Measurements from ENCODE around the gene PLCD1.
"Not testable (repeated sequence)": the region's sequence is repeated elsewhere in the genome, so short reads cannot be mapped to it uniquely, and the experiment has no call there.

Gene PLCD1

DNA sequence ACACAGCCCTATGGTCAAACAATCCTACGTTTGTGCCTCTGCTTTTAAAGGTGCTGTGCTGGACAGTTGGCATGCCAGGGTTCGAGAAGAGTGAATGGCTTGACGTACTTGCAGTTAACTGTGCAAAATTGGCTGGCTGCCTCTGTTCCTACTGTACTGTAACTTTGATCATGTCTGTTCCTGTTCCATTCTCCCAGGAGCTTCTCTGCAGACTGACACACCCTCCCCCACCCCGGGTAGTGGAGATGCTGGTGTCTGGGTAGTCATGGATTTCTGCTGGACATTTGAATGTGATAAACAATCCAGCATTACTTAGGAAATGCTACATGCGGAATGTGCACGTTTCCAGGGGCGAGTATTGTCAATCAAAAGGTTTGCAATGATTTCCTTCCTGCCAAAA, 45.4 kb downstream of the PLCD1 start:
- DNase-seq: peak in 1 of 2 experiments; percentile 3

DNA sequence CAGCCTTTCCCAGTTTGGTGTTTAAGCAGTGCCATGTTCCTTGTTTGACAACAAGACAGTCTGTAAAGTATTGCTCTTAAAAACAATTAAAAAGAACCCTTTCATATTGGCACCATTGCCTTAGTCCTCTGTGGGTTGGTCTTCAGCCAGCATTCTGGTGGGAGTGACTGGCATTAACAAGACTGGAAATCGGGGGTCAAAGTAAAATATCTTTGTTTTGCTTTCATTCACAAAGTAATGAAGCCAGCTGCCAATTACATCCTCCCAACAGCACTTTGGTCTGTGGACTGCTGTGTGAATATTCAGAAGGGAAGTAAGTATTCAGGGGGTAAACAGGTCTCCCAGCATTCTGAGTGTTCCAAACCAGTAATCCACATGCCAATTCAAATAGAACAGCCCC, 47.1 kb downstream of the PLCD1 start:
- DNase-seq: no peak

DNA sequence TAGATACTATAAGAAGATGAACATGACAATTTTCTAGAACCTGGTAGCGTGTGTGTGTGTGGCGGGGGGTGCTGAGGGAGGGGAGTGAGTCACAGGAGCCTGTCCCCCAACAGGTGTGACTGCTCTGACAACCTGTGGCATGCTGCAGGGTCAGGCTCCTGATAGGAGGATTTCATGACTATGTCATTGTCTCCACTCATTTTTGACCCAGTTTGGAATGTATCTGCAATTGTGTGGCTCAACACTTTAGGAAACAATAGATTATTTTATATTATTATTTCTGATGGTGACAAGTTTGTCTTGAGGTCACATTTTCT, 48.1 kb downstream of the PLCD1 start:
- DNase-seq: no peak

DNA sequence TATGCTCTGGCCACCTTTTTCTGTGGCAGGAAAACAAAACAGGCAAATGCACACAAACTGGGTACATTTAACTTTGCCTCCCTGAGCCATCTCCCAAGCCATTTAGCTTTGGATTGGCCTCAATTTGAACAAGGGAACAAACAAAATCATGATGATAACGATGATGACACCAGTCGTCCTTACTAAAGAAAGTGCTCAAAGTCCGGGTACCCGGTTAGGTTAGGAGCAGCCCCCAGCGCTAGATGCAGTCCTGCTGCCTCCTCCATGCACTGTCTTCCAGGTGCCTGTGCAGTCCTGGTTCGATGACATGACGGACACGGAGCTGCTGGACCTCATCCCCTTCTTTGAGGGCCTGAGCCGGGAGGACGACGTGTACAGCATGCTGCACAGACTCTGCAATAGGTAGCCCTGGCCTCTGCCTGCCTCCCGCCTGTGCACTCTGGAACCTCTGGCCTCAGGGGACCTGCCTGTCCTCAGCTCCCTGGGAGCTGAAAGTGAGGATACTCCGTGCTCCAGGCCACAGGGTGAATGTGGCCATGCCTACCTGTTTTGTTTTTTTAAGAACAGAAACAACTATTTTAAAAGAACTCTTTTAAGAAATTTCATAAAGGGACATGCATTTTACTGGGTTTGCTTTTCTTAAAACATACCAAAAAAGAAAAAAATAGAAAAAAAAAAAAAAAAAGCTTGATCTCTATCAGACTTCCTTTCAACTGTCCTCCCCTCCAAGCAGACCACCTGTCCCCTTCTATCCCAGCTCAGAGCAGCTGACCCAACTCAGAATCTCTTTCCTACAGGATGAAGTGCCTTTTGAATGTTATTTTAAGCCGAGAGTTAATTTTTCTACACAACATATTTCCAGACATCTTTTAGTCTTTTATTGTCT, 48.7 kb downstream of the PLCD1 start:
- DNase-seq: no peak

DNA sequence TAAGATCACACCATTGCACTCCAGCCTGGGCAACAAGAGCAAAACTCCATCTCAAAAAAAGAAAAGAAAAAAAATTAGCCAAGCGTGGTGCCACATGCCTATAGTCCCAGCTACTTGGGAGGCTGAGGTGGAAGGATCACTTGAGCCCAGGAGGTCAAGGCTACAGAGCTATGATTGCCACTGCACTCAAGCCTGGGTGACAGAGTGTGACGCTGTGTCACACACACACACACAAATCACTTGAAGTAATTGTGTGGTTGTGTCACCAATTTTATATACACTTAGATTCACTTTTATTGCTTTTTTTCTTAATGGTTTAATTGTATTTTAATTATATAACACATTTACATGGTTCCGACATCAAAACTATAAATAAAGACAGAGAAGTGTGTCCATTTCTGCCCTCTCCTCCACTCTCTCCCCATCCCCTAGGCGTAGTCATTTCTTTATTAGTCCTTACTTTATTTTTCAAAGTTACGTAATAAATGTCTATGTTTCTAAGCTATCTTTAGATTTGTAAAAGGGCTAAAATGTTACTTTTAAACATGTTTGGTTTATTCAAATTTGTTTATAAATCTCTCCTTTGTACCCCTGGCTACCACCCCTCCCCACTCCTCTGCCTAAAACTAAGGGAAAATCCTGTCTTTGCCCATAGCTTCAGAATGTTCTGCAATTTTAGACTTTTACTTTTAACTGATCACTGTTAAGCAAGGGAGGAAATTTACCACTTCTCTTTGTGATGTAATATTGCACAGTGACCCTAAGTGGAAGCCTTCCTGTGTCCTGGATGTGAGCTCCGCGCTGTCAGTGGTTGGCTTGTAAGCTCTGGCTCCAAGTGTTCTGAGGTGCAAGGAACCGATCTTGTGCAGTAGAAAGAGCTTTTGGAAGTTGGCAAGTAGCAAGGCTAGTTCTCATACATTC, 49.6 kb downstream of the PLCD1 start:
- no peak for DNase-seq

DNA sequence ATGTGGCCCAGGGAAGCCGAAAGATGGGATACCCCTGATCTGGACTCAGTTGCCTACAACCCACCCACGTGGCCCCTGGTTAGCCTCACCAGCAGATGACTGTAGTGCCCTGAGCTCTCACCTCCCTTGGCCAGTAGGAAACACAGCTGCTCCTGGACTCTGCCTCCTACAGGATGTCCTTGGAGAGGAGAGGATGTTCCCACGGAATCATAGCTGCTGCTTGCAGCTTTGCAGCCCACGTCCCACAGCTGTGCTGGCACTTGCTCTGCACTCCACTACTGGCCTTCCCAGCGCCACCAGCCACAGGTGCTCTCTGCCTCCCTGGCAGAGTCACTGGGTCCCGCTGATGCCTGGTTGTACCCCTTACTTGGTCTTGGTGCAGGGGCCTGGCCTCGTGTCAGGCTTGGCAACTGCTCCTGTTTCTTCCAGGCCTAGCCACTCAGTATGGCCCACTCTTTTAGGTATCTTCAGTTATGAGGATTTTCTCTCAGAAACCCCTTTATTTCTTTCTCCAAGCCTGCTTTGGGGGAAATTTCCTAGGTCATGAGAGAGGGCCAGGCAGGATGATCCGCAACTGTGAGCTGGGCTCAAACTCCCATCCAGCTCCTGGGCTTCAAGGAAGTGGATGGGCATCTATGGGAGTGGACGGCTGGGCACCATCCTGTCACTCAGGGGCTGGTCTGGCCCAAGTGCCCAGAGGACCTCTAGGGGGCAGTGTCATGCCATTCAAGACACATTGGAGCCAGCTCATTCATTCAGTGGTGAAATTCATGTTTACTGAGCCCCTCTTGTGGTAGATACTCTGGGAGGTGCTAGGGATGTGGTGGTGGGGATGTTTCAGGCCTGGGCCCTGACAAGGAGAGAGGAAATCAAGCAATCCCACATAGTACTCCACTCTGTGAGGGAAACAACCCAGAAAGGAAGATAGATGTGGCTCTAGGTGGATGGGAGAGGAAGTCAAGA, 55.0 kb downstream of the PLCD1 start:
- peak; percentile 34 to 73 for DNase-seq

DNA sequence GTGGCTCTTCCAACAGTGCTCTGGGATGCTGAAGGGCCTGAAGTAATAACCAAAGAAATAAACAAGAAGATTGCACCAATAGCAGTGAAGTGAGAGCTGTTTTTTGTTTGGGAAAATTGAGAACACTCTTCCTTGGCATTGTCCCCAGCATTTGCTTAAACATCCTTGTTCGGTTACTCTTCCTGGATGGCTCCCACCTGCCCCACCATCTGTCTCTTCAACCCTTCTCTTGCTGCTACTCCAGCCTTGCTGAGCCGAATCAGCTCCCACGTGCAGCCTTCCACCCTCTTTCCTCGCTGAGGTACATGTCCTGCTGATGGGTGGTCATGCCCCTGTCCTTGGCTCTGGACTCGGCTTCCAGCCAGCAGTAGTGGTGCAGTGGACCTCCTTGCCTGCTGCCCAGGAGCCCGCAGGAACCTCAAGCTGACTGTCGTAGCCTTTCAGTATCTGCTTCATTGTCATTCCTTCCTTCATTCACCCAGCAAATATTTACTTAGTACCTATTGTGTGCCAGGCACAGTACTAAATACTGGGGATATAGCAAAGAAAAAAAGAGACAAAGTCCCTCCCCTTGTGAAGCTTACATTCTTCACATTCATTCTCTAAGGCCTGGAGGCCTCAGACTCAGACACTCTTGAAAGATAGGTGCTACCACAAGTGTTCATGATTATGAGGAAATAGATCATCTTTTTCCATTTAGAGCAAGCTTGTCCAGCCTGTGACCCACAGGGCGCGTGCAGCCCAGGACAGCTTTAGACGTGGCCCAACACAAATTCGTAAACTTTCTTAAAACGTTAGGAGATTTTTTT, 56.0 kb downstream of the PLCD1 start:
- no peak for DNase-seq

DNA sequence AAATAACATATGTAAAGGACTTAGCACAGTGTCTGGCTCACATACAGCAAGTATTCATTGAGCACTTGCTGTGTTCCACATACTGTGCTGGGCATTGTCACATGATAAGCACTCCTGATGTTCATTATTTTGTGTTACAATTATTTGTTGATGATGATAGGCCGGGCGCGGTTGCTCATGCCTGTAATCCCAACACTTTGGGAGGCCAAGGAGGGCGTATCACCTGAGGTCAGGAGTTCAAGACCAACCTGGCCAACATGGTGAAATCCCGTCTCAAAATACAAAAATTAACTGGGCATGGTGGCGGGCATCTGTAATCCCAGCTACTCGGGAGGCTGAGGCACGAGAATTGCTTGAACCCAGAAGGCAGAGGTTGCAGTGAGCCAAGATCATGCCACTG, 57.4 kb downstream of the PLCD1 start:
- DNase-seq: not testable (repeated sequence)

DNA sequence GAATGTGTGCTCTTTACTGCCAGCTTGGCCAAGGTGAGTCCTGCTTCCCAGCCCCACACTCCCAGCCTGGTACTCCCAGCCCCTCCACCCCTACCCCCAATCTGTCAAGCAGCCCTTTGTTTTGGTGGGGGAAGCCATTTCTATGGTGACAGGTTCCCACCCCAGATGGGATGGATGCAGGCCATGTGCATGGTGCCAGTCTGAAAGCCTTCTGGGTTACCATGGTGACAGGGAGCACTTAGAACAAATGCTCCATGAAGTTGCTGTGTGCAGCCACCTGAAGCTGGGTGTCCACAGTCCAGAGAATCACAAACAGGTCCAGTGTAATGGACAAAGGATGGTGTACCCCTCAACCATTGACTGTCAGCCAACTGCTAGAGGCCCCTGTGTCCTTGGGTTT, 58.0 kb downstream of the PLCD1 start:
- DNase-seq: no peak

DNA sequence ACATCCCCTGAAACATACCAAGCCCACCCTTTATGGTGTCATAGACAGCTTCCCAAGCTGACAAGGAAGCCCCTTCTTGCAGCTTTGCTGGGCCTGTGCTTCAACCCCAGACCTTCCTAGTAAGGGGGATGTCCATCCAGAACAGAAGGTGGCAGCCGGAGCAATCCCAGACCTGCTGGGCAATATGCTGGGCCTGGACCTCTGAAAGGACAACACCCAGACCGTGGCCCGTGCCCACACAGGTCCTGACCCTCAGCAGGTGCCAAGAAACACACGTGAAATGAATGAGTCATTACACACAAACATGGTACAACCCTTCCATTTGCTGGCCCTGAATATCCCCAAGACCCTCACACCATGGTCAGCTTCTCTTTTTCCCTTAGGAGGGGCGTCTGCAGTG, 58.6 kb downstream of the PLCD1 start:
- DNase-seq: no peak

DNA sequence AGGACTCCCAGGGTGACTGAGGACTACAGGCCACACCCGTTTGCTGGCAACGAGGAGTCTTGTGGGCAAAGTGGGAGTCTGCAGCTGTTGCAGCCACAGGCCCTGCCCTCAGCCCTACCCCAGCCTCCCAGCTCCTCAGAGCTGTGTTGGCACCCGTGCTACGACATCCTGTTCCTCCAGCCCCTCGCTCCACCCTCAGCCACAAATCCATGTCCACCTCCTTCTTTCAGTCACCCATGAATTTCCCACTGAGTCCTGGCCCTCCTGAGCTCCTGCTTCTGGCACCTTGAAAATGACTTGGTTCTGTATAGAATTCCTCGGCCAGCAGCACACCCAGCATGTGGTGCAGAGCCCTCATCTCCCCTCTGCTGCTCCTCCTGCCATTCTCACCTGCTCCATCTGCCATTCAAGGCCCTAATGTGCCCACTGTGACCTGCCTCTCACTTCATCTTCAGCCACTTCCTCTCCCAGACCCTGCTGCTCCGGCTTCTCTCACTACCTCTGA, 59.8 kb downstream of the PLCD1 start:
- no peak for DNase-seq

DNA sequence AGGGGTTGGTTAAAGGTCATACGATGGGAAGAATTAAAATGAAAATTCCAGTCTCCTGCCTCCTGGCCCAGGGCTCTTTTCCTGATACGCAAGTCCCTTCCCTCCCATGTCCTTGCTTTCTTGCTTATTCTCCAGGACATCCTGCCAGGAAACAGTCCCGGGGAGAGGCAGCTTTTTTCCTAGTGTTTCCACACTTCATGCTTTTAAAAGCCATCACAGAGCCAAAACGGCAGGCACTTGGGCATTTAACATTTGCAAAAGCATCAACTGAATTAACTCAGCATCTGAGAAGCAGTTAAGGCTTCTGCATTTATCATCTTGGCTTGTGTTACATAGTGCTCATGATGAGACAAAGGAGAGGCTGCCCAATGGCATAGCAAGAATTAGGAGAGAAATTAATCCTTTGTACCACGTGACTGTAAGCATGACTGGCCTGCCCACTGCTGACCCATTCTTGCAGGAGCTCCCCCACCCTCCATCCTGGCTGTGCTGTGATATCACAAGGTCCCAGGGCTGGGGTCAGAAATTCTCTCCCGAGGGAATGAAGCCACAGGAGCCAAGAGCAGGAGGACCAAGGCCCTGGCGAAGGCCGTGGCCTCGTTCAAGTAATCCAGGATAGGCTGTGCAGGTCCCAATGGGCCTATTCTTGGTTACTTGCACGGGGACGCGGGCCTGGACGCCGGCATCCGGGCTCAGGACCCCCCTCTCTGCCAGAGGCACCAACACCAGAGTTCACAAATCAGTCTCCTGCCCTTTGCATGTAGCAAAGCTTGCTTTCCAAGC, 60.4 kb downstream of the PLCD1 start:
- DNase-seq: no peak

DNA sequence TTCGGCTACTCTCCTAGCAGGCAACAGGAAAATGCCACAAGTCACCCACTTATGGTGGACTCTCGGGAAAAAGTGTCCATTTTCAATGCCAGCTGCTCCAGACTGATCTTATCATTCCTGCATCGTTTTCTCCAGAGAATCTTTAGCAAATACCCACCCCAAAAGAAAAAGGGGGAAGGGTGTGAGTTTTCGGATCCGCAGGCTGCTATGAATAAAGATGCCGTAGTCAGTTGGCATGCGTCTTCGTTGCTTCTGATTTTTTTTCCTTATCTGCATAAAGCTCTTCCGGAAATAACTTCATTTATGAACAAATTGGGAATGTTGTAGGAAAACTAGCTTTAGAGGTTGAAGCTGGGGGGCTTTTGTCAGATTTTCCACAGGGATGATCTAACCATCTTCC, 61.2 kb downstream of the PLCD1 start:
- DNase-seq: no peak

DNA sequence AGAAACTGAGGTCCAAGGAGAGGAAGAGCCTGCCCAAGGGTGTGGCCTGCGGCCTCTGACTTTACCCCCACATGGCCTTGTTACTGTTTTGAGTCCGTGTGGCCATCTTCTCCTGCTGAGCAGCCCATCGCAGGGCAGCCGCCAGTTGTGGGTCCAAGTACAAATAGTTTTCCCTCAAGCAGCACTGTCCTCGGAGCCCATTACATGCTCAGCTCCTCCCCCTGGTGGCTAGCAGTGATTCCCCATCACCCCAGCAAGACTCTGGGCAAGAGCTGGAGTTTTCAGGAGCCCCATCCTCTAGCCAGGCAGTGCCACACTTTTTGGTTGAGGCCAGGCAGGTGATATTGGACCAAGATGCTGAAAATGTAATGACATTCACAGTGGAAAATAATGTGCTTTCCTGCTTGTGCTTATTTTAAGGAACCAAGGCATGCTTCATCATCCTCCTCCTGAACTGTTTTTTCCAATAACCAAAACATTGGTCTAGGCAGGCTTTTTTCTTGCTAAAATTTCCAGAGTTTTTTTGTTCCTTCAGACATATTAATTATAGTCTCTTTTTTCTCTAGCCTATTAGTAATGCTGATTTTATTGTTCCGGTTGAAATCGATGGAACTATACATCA, 62.1 kb downstream of the PLCD1 start:
- DNase-seq: peak in 1 of 2 experiments; percentile 57

DNA sequence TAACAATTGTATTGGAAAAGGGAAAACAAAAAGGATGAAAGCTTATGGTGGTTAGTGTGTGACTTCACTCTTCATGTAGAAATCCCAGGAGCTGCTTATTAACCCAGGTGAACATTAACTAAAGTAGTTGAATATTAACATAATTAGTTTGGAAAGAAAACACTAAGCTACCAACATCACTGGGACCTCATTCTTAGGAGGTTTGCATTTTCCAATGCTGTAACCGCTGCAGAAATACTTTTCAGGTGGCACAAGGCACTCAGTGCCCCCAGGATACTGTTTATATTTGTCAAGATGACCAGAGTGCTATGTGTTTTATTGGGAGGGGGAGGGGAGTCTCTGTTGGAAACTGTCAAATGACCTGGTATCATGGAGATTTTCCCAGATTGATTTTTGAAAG, 64.7 kb downstream of the PLCD1 start:
- peak in 1 of 2 experiments; percentile 15 for DNase-seq

DNA sequence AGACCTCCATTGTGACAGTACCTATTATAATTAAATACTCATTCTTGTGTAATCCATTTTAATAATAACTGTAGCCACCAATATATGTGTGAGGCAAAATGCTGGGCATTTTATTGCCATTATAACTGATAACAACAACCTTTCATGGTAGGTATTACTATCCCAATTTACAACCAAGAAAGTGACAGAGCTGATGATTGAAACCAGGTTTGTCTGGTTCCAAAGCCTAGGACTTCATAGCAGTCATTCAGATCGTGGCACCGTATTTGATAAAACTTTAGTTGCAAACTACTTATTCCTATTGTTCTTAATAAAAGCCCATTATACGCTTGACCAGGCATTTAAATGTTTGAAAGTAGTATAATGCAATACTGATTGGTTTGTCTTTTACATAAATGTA, 65.3 kb downstream of the PLCD1 start:
- DNase-seq: no peak

DNA sequence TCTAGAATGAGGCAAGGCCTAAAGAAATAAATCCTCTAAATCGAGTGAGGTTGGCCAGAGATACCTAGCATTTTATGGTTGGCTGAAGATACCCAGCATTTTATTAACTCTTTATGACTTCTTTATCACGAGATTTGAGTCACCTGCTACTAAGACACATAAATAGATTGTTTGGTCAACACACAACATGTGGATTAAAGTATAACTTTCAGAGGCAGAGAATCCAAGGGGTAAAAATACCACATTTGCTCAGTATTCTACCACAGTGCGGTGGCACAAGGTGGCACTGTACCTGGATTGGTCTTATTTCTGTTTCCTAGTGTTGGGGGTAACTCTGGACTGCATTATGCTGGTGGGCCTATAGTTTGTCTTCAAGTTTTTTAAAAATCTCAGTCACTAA, 65.8 kb downstream of the PLCD1 start:
- DNase-seq: no peak

DNA sequence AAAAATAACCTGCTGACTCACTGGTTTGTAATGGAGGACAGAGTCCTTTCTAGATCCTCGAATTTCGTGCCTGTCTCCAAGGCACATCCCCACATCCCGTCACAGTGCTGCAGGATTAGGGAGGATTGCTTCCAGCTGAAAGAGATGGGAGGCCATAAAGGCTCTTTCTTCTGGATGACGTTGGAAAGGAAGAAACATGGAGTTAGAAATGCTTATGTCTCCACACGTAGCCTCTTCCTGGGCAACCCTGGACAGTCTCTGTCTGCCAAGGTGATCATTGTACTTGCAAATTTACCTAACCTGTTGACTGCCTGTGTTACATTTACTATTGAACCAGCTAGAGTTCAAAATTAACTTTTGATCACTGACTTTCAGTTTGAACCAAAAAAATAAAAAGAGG, 66.4 kb downstream of the PLCD1 start:
- DNase-seq: peak in 1 of 2 experiments; percentile 36

DNA sequence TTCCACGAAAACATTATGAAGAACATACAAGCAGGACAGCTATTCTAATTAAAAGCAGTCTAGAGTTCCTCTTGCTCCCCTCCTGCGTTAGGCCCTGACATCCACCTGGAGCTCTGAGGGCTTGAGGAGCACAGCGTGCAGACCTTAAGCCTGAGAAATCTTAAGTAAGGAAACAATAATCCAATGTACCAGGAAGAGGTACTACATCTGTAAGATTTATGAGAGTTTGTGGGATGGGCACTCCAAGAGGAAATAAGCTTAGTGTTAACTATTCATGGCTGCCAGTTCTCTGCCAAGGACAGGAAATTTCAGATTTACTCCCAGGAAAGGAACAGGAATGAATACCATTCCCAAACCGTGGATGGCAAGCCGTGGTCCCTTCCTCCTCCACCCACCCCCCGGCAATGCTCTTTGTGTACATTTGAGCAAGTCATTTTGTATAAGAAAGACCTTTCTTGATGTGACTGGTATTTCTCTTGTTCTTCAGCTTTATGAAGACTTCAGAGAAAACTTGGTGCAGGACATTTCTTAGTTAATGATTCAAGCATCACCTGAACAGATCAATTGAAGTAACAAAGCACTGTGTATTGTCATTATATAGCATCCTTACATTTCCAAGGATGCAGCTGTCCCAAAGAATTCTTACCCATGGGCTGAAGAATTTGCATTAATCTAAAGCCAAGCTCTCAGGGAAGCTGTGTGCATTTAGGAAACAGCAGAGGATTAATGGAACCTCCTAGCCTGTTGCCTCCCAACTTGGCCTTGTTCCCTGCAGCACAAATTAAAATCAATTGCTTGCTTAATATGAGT, 67.6 kb downstream of the PLCD1 start:
- DNase-seq: no peak

DNA sequence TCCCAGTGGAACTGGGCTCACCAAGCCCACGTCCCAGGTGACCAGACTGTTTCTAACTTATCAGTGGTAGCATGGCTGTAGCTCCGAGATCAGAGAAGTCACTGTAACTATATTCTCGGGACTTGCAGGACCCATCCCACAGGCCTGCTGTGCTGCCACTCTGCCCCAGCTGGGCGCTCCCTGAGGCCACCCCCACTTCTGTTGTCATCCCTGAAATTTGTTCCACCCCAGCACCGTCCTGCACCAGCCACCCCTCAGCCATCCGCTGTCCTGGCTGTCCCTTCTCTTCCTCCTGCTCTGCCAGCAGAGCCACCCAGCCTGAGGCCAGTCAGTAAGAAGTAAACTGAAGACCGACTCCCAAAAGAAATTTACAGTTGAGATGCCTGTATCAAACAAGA, 71.9 kb downstream of the PLCD1 start:
- DNase-seq: no peak

Measured in NCI-H526 (cell line).